GM18505 (cell line): ENCODE results near the gene CDK5RAP2.

ENCODE experiments used
- ATAC-seq: cut with Tn5 transposase; IDR thresholded peaks from one replicate; pipeline ENCODE4 v1.9.1; 2021; ENCODE audit not compliant: unreplicated experiment
- POLR2A ChIP-seq: IDR thresholded peaks from 4 replicates; pipeline ENCODE4 v1.6.1; 2011; ENCODE audit warnings: borderline replicate concordance; ENCODE audit not compliant: insufficient read depth, insufficient read length; ENCODE audit errors: extremely low read depth

Gene CDK5RAP2

DNA sequence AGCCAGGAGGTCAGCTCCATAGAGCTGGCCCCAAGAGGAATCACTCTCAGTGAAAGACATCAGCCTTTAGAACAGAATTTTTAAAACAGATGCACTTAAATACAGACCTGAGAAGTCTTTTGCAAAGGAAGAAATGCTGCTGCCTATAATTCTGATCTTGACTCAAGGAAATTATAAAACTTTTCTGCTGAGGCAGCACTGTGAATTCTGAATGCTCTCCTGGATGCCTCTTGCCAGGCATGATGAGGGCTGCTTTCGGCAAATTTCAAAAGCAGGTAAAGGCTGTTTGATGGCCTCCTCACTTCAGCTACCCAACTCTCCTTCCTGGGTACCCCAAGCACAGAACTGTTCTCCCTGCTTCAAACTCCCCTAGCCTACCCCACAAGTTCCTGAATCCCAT lies 174.8 kb downstream of the CDK5RAP2 start:
- no peak for TF ChIP-seq POLR2A
- ATAC-seq: no peak

DNA sequence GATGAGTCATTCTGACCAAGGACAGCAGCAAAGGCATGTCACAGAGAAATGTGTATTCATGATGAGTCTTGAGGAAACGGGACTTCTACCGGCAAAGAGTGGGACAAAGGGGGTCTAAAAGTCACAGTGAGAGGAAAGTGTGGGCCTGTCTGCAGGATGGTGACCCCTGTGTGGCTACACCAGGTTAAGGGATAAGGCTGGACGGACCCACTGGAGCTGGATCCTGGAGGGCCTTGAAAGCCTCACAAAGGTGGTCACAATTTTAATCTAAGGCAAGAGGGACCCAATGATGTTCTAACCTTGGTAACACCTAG lies 176.5 kb downstream of the CDK5RAP2 start:
- no peak for ATAC-seq
- TF ChIP-seq POLR2A: no peak

DNA sequence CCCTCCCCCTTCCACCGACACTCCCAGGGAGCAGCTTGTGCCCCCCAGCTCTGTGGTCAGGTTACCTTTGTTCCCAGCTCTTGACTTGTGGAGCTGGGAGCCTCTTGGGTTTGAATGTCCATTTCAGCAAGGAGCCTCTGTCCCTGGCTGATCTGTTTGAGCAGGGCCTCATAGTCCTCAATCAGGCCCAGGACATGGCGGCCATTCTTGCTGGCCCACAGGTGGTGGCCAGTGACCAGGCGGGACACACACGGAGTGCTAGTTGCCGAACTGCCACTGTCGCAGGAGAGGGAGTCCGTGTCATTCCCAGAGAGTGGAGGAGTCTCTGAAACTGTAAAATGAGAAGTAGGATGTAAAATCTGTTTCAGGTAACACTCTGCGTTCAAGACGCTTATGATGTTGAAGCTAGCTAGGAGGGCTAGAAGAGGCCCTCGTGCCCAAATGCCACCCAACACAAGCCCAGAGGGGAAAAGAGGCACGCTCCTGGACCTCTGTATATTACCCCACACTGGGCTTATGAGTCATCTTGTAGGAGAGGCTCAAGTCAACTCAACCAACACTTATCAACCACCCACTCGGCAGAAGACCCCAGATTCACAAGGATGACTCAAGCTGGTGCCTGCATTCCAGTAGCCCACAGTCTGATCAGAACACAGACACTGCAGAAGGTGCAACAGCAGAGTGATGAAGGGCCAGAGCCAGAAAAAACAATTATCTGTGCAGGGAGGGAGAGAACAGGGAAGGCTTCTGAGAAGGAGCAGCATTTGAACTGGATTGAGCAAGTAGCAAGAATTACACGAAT lies 177.0 kb downstream of the CDK5RAP2 start:
- TF ChIP-seq POLR2A: no peak
- ATAC-seq: no peak

DNA sequence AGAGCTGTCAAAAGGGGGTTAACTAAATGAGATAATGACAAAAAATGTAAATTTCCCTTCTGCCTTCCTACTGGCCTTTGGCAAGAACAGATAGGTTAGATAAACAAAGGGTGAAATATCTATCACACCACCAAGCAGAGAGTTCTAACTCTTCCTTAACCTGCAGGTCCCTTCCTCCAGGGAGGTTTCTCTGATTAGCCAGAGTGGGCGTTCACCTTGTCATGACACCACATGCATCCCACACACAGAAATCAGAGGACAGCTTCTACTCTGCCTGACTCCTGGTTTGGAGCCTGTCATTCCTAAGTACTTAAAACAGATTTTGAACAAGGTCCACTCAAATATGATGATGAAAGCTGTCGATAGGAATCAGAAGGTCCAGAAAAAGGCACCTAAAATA lies 180.0 kb downstream of the CDK5RAP2 start:
- no peak for ATAC-seq
- no peak for TF ChIP-seq POLR2A

DNA sequence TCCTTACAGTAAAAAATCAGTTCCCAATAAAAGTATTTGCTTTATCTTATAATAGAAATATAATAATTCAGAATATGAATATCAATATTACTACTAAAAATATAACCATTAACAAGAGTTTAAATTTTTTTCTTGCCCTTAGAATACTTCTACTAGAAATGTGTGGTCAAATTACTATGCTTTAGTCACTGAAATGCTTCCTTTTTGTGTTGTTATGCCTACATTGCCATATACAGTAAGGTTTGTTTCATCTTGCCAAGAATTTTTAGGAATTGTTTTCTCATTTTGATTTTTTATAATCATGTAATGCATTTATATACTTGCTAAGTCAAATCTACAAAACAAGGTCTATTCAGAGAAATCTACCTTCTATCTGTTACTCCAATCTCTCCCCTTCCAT lies 181.7 kb downstream of the CDK5RAP2 start:
- ATAC-seq: no peak
- TF ChIP-seq POLR2A: no peak

DNA sequence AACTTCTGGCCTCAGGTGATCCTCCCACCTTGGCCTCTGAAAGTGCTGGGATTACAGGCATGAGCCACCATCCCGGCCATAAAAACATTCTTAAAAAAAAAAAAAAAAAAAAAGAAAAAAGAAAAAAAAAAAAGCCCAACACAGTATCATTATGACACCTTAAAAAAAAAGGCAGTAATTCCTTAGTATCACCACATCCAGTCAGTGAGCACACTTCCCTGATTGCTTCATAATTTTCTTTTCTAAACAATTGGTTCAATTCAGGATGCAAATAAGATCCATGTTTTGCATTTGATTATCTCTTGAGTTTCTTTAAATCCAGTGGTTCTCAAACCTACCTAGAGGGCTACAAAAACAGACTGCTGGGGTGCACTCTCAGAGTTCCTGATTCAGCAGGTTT lies 182.5 kb downstream of the CDK5RAP2 start:
- TF ChIP-seq POLR2A: no peak
- ATAC-seq: no peak

DNA sequence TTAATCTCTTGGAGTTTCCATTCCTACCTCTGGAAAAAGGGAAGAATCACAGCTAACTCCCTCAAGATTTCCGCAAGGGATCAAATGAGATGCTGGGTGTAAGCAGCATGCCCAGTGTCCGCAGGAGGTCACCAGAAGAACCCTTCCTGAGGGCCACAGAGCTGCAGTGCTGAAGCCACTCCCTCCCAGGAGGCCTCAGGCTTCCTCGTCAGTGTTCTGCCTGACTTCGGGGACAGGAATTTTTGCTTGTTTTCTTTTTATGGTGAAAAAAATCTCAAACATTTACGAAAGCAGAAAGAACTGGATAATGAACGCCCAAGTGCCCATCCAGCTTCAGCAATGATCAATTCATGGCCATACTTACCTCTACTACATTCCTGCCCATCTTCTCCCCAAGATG lies 183.0 kb downstream of the CDK5RAP2 start:
- TF ChIP-seq POLR2A: no peak
- ATAC-seq: no peak

DNA sequence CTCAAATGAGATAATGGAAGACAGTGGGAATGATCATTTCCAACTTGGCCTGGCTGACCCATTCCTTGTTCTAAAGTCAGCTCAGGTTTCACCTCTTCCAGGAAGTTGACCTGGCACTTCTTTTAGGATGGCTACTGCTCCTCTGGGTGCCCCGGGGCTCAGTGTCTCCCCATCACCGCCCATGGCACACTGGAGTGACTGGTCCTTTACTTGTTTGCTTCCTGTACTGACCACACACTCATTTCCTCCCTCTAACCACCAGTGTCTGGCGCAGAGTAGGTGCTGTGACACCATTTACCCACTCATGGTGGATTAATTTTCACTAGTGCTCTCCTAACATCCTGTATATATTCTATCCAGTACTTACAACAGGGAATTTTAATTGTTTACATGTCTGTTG lies 183.5 kb downstream of the CDK5RAP2 start:
- no peak for TF ChIP-seq POLR2A
- ATAC-seq: no peak

DNA sequence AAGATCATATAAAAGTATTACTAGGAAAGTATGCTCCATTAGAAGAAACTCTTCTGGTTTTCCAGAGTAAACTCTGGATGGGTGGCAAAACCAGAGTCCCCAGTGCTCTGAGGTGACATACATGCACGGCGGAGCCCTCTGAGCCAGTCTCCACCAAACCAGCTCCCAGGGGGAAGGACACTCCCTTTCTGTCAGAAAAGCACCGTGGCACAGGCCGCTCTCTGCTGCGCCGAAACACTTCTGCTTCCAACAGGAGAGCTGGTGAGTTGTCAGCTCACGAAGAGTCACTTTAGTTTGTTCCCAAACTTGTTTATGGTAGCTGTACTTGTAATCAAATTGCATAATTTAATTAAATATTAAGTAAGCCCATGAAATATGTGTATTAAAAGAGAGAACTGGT lies 184.6 kb downstream of the CDK5RAP2 start:
- TF ChIP-seq POLR2A: no peak
- no peak for ATAC-seq

DNA sequence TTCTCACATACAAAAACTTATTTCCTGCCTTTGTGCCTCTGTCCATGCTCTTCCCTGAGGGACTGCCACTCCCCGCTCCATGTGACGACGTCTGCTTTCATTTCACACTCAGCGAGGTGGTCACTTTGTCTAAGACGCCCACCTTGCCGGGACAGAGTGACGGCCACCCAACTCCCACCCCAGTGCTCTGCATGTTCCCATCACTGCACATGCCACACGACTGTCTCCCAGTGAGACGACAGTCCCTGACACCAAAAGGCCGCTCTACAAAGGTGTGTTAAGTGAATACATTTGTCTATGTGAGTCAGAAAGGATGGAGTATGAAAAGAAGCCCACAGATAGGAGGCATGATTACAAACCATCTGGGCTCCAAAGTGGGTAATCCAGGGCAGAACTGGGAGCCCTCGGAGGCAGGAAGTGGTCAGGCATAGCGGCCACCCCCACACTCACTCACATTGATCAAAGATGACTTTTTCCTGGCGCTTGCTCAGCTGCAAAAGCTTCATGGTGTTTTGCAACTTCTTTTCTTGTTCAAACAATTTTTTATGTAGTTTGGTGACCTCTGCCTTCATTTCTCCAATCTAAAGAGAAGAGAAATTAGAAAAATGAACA lies 185.8 kb downstream of the CDK5RAP2 start:
- no peak for ATAC-seq
- no peak for TF ChIP-seq POLR2A

DNA sequence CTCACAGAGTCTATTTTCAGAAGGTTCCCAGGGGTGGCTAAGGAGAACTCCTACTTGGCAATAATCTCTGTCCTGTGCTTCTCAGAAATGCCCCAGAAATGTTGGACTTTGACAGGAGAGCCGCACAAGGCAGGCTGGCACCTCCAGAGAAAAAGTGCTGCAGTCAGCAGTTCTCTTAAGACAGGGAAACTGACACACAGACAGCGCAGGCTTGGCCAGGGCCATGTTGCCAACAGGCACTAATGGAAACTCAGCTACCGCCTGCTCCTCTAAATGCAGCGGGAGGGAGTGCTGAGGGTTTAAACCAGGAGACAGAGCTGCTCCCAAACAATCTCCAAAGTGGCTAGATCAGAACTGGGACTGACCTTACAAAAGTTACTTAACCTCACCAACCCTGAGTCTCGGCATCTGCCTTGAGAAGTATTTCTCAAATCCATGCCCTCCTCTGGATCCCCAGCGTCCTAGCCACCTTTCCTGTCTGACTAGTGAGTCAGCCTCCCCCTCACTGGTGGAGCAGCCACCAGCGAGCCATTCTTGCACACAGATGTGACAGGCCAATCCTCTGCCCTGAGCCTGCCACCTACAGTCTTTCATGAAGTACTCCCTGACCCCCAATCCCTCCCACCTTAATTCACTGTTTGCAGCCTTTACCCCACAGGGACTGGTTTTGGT lies 186.4 kb downstream of the CDK5RAP2 start:
- no peak for ATAC-seq
- no peak for TF ChIP-seq POLR2A

DNA sequence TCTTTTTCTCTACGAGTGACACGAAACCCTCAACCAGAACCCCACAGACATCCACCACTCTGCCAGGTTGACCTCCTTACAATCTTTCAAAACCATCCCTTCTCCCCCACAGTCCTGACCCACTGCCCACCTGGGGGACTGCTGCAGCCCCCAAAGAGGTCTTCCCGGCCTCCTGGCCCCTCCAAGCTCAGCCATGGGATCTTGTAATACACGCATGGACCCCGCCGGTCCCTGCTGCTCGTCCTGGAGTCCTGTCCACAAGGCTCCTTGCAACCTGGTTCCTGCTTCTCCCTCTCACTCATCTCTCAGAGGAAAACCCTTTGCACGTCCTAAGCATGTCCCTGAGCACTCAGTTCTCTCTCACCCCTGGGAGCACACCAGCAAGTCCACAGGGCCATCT lies 187.3 kb downstream of the CDK5RAP2 start:
- TF ChIP-seq POLR2A: no peak
- ATAC-seq: no peak

DNA sequence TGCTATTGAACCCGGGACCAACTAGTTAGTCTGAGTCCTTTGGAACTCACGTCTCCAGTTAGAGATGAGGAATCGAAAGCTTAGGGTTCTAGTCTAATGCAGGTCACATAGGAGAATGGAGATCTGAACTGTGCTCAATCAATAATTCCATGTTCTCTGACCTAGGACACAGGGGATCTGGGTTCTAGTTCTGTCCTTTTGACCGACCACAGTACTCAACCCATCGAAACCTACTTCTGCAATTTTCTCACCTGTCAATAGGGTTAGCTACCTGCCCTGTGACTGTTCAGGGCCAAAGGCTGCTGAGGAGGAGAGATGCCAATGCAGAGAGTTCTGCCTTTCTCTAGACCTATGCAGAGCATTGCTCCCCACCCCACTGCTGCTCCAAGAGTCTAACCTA lies 187.7 kb downstream of the CDK5RAP2 start:
- ATAC-seq: no peak
- TF ChIP-seq POLR2A: no peak

DNA sequence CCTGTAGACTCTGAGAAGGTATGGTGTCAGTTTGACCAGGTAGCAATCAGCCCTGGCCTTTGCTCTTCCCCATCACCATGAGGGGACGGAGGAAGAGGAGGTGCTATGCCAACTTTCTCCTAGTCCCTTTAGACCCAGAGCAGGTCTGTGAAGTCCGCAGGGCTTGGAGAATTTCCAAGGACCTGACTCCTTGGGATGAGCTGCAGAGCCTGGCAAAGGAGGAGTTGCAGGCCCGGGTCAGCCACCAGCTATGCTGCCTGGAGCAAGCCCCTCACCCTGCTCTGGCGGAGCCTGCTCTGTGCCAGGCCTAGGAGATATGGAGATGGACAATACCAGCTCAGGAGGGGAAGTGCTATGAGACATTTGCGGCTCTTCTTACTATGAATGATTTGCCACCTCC lies 188.3 kb downstream of the CDK5RAP2 start:
- TF ChIP-seq POLR2A: no peak
- no peak for ATAC-seq
